Keratinocyte (primary cell): ENCODE measurements around the gene PTPN2.

ENCODE experiments used
- CTCF ChIP-seq, 3 experiments: IDR thresholded peaks in 1 of 3; conservative IDR thresholded peaks in 1 of 3; optimal IDR thresholded peaks in 1 of 3; 2 replicates in 2 of 3; 3 replicates in 1 of 3; pipeline versions ENCODE3 to v1.5.1; 2011; ENCODE audit warnings: low read length in 3 of 3, mild to moderate bottlenecking in 3 of 3, moderate library complexity in 2 of 3, control low read depth in 1 of 3, inconsistent platforms in 1 of 3; ENCODE audit not compliant: insufficient read depth in 2 of 3; ENCODE audit errors: extremely low read depth in 1 of 3
- EZH2 ChIP-seq: IDR thresholded peaks from one replicate; pipeline ENCODE4 v1.6.1; 2012; ENCODE audit warnings: inconsistent platforms, mild to moderate bottlenecking, low read length, moderate library complexity

- no peak for TF ChIP-seq CTCF (optimal IDR thresholded peaks at IDR 0.05 in 1 of 3, IDR thresholded peaks at IDR 0.05 in 1 of 3, conservative IDR thresholded peaks at IDR 0.05 in 1 of 3; ENCODE audit: extremely low read depth in 1 of 3, insufficient read depth in 2 of 3, low read length in 3 of 3)
- TF ChIP-seq EZH2: no peak
Observed at GRCh38 chr18:12774982-12775381, 109.1 kb downstream of the PTPN2 start.
